22Rv1 (cell line): ENCODE data around the gene SLC26A6.

ENCODE experiments used
- CTCF ChIP-seq: fragments of 450-650 bp; IDR thresholded peaks from 2 replicates; pipeline ENCODE4 v1.5.1; 2017; ENCODE audit warnings: mild to moderate bottlenecking
- ZFX ChIP-seq: fragments of 450-650 bp; IDR thresholded peaks from 2 replicates; pipeline ENCODE4 v1.6.1; 2017; ENCODE audit warnings: antibody characterized with exemption, borderline replicate concordance

- TF ChIP-seq CTCF (peak; percentile 85), ZFX (no peak)
Observed at GRCh38 chr3:48656061-48656840, 21.0 kb upstream of the SLC26A6 start.
